ENCODE results near the gene SSTR1.

The SSTR1 gene

GRCh38 chr14:38197001-38197783, 10.5 kb upstream of the SSTR1 start:
- no peak overlapping the region for H3K4me3 Mint-ChIP-seq
- no peaks in the 10 kb centered on the region for H3K36me3 Mint-ChIP-seq (ENCODE audit: low read depth)
- H3K9me3 Mint-ChIP-seq, result no peaks in the 10 kb centered on the region
- H3K27me3 Mint-ChIP-seq, result no peaks in the 10 kb centered on the region
- intact Hi-C loops (cut with micrococcal nuclease), result no loop called here
- no peak overlapping the region for H3K27ac Mint-ChIP-seq
- no peaks in the 10 kb centered on the region for H3K4me1 Mint-ChIP-seq (ENCODE audit: low read depth)

- Mint-ChIP-seq H3K9me3 (no peaks in the 10 kb centered on the region), H3K4me3 (no peak overlapping the region), H3K4me1 (ENCODE audit: low read depth) (no peaks in the 10 kb centered on the region), H3K27me3 (peaks cover 3% of the 10 kb centered on the region), H3K27ac (no peak overlapping the region), H3K36me3 (ENCODE audit: low read depth) (no peaks in the 10 kb centered on the region)
- intact Hi-C loops (cut with micrococcal nuclease), result no loop called here
Measured at GRCh38 chr14:38197784-38198335, 9.8 kb upstream of the SSTR1 start.

GRCh38 chr14:38198425-38198824, 9.3 kb upstream of the SSTR1 start:
- H3K27ac Mint-ChIP-seq, result no peak overlapping the region

GRCh38 chr14:38199076-38199475, 8.6 kb upstream of the SSTR1 start:
- H3K9me3 Mint-ChIP-seq, result no peaks in the 10 kb centered on the region
- no peak overlapping the region for H3K27ac Mint-ChIP-seq
- H3K4me3 Mint-ChIP-seq, result no peak overlapping the region
- H3K27me3 Mint-ChIP-seq, result peaks cover 3% of the 10 kb centered on the region
- no peaks in the 10 kb centered on the region for H3K36me3 Mint-ChIP-seq (ENCODE audit: low read depth)
- no peaks in the 10 kb centered on the region for H3K4me1 Mint-ChIP-seq (ENCODE audit: low read depth)
- intact Hi-C loops (cut with micrococcal nuclease), result no loop called here

More at GRCh38 chr14:38198425-38198824, 9.3 kb upstream of the SSTR1 start:
- intact Hi-C loops (cut with micrococcal nuclease), result no loop called here
- Mint-ChIP-seq H3K4me1 (ENCODE audit: low read depth) (no peaks in the 10 kb centered on the region), H3K36me3 (ENCODE audit: low read depth) (no peaks in the 10 kb centered on the region), H3K9me3 (no peaks in the 10 kb centered on the region), H3K4me3 (no peak overlapping the region), H3K27me3 (peaks cover 3% of the 10 kb centered on the region)

- Mint-ChIP-seq H3K36me3 (ENCODE audit: low read depth) (no peaks in the 10 kb centered on the region), H3K4me3 (no peak overlapping the region), H3K4me1 (ENCODE audit: low read depth) (no peaks in the 10 kb centered on the region), H3K9me3 (no peaks in the 10 kb centered on the region), H3K27ac (no peak overlapping the region), H3K27me3 (peaks cover 3% of the 10 kb centered on the region)
- intact Hi-C loops (cut with micrococcal nuclease), result no loop called here
Measured at GRCh38 chr14:38199739-38200138, 8.0 kb upstream of the SSTR1 start.

- H3K36me3 Mint-ChIP-seq (ENCODE audit: low read depth), result no peaks in the 10 kb centered on the region
- H3K4me1 Mint-ChIP-seq (ENCODE audit: low read depth), result no peaks in the 10 kb centered on the region
- H3K9me3 Mint-ChIP-seq, result no peaks in the 10 kb centered on the region
- peaks cover 5% of the 10 kb centered on the region for H3K27me3 Mint-ChIP-seq
- intact Hi-C loops (cut with micrococcal nuclease), result no loop called here
- H3K27ac Mint-ChIP-seq, result no peak overlapping the region
- no peak overlapping the region for H3K4me3 Mint-ChIP-seq
Measured at GRCh38 chr14:38201137-38201828, 6.4 kb upstream of the SSTR1 start.

- Mint-ChIP-seq H3K36me3 (ENCODE audit: low read depth) (no peaks in the 10 kb centered on the region), H3K4me1 (ENCODE audit: low read depth) (no peaks in the 10 kb centered on the region), H3K27ac (no peak overlapping the region), H3K27me3 (peaks cover 12% of the 10 kb centered on the region), H3K9me3 (no peaks in the 10 kb centered on the region), H3K4me3 (no peak overlapping the region)
- intact Hi-C loops (cut with micrococcal nuclease), result no loop called here
Measured at GRCh38 chr14:38202444-38203191, 5.1 kb upstream of the SSTR1 start.

GRCh38 chr14:38203929-38204718, 3.6 kb upstream of the SSTR1 start:
- no peaks in the 10 kb centered on the region for H3K4me1 Mint-ChIP-seq (ENCODE audit: low read depth)
- no peaks in the 10 kb centered on the region for H3K9me3 Mint-ChIP-seq
- no peaks in the 10 kb centered on the region for H3K36me3 Mint-ChIP-seq (ENCODE audit: low read depth)
- H3K27me3 Mint-ChIP-seq, result peaks cover 26% of the 10 kb centered on the region
- no peak overlapping the region for H3K27ac Mint-ChIP-seq
- intact Hi-C loops (cut with micrococcal nuclease), result no loop called here
- no peak overlapping the region for H3K4me3 Mint-ChIP-seq

- peaks cover 31% of the 10 kb centered on the region for H3K27me3 Mint-ChIP-seq
- H3K9me3 Mint-ChIP-seq, result no peaks in the 10 kb centered on the region
- H3K27ac Mint-ChIP-seq, result no peak overlapping the region
- no peaks in the 10 kb centered on the region for H3K4me1 Mint-ChIP-seq (ENCODE audit: low read depth)
- H3K4me3 Mint-ChIP-seq, result no peak overlapping the region
- intact Hi-C loops (cut with micrococcal nuclease), result no loop called here
- H3K36me3 Mint-ChIP-seq (ENCODE audit: low read depth), result no peaks in the 10 kb centered on the region
Measured at GRCh38 chr14:38204719-38205115, 3.0 kb upstream of the SSTR1 start.

GRCh38 chr14:38205119-38205813, 2.4 kb upstream of the SSTR1 start:
- intact Hi-C loops (cut with micrococcal nuclease), result no loop called here
- H3K27me3 Mint-ChIP-seq, result peaks cover 36% of the 10 kb centered on the region

GRCh38 chr14:38205949-38206665, 1.6 kb upstream of the SSTR1 start:
- Mint-ChIP-seq H3K4me3 (no peak overlapping the region), H3K4me1 (ENCODE audit: low read depth) (peaks cover 4% of the 10 kb centered on the region), H3K27me3 (peaks cover 44% of the 10 kb centered on the region), H3K36me3 (ENCODE audit: low read depth) (no peaks in the 10 kb centered on the region), H3K9me3 (no peaks in the 10 kb centered on the region), H3K27ac (no peak overlapping the region)
- intact Hi-C loops (cut with micrococcal nuclease), result no loop called here

More at GRCh38 chr14:38205119-38205813, 2.4 kb upstream of the SSTR1 start:
- no peak overlapping the region for H3K4me3 Mint-ChIP-seq
- H3K36me3 Mint-ChIP-seq (ENCODE audit: low read depth), result no peaks in the 10 kb centered on the region
- no peak overlapping the region for H3K27ac Mint-ChIP-seq
- H3K9me3 Mint-ChIP-seq, result no peaks in the 10 kb centered on the region
- no peaks in the 10 kb centered on the region for H3K4me1 Mint-ChIP-seq (ENCODE audit: low read depth)

GRCh38 chr14:38206689-38207376, 871 bp upstream of the SSTR1 start:
- H3K4me3 Mint-ChIP-seq, result no peak overlapping the region
- H3K27me3 Mint-ChIP-seq, result peaks cover 51% of the 10 kb centered on the region

More at GRCh38 chr14:38206689-38207376, 871 bp upstream of the SSTR1 start:
- no peaks in the 10 kb centered on the region for H3K9me3 Mint-ChIP-seq
- H3K36me3 Mint-ChIP-seq (ENCODE audit: low read depth), result no peaks in the 10 kb centered on the region
- intact Hi-C loops (cut with micrococcal nuclease), result no loop called here
- no peak overlapping the region for H3K27ac Mint-ChIP-seq
- H3K4me1 Mint-ChIP-seq (ENCODE audit: low read depth), result peaks cover 4% of the 10 kb centered on the region

Measured in dendritic cell treated with granulocyte-macrophage colony-stimulating factor and Interleukin-4, amounts not matched to agents 40 ng/mL and 50 ng/mL, for 4 days (primary cell).